AG04450 (cell line): Measurements from ENCODE around the gene CDK2. TPM values are rescaled to one million over a fixed set of nuclear protein-coding genes. Genes with fewer than 3 reads are reported as not detected.

Experiments used
- CTCF ChIA-PET: fragments of 300-600, 350-600 bp; formaldehyde crosslinking; extraction: SDS; loops from one replicate; lab custom pipeline; 2022; ENCODE audit warnings: antibody characterized with exemption, inconsistent platforms; lab: Charles Lee
- POLR2A ChIA-PET: fragments of 350-600 bp; formaldehyde crosslinking; extraction: SDS; loops from one replicate; lab custom pipeline; 2021; ENCODE audit warnings: antibody characterized with exemption, inconsistent platforms; lab: Yijun Ruan, JAX
- DNase-seq: peaks from one replicate; pipeline ENCODE4 v3.0.0-alpha.2; 2011; ENCODE audit warnings: low read depth, low spot score
- H3K27ac ChIP-seq: one replicate; pipeline ENCODE4 v1.5.1; 2012; ENCODE audit warnings: low read depth, low read length, control low read depth
- H3K27me3 ChIP-seq: one replicate; pipeline ENCODE4 v1.6.0; 2012; ENCODE audit warnings: low read length; ENCODE audit not compliant: control insufficient read depth, insufficient read depth
- H3K4me3 ChIP-seq: 2 replicates; pipeline ENCODE4 v1.5.1; 2011; ENCODE audit warnings: mild to moderate bottlenecking, low read depth, low read length, control low read depth
- H3K9me3 ChIP-seq: 2 replicates; pipeline ENCODE4 v1.5.1; 2012; ENCODE audit warnings: low read length; ENCODE audit not compliant: control insufficient read depth, insufficient read depth
- polyA plus RNA-seq: library from polyadenylated mRNA; depleted of rRNA; stranded (reverse); fragments of >200 nt; gene quantifications from 2 replicates; pipeline ENCODE4 v1.2.3, GENCODE V29; 2011
- TF ChIP-seq, protein P1 (sequence below): IDR thresholded peaks from 2 replicates; pipeline ENCODE4 v1.5.1; 2011; ENCODE audit warnings: low read depth, low read length, control low read depth, inconsistent platforms

The CDK2 gene
- polyA plus RNA-seq, 1 experiment, result 30.6 TPM

DNA sequence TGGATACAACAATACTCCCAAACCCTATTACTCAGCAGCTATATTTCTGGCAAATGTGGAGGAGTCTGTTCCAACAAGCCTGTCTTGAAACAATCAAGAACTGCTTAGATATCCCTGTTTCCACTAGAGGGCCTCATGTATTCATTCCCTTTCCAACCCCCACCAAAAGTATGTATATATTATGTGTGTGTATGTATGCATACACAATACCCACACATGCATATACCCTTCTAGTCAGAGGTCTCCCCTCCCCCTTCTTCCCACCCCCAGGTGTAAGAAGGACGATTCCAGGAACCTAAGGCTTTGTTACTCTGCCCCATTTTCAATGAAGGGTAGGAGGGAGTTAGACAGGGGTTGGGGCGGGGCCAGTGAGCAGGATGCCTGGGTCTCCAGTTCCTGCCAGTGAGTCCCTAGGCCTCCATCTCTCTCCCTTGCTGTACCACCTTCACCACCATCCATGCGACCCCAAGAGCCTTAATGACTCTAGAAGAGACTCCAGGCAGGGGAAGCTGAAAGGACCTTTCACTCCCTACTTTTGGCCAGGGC is 35.8 kb upstream of the CDK2 start, which contains the start of gene DGKA:
TSS of gene DGKA (plus strand) at position 392 of the 546 bp plus-strand sequence. CDS start 5,342 bp downstream, outside the sequence.
- peak within 1 kb of the TSS; percentile 85 for H3K27ac ChIP-seq
- CTCF ChIA-PET, result interaction anchor here (0.6 to 2.9 kb wide), 19 partner anchors 9 to 516 kb away, joined by 3 to 33 read pairs (median 4); partner anchors contain the start of genes DNAJC14, ORMDL2, RAB5B and SARNP
- H3K9me3 ChIP-seq, result no peaks in the 10 kb centered on the region; the same call in 1 of the 2 replicates
- H3K27me3 ChIP-seq, result no peaks in the 10 kb centered on the region
- TF ChIP-seq, protein P1, sequence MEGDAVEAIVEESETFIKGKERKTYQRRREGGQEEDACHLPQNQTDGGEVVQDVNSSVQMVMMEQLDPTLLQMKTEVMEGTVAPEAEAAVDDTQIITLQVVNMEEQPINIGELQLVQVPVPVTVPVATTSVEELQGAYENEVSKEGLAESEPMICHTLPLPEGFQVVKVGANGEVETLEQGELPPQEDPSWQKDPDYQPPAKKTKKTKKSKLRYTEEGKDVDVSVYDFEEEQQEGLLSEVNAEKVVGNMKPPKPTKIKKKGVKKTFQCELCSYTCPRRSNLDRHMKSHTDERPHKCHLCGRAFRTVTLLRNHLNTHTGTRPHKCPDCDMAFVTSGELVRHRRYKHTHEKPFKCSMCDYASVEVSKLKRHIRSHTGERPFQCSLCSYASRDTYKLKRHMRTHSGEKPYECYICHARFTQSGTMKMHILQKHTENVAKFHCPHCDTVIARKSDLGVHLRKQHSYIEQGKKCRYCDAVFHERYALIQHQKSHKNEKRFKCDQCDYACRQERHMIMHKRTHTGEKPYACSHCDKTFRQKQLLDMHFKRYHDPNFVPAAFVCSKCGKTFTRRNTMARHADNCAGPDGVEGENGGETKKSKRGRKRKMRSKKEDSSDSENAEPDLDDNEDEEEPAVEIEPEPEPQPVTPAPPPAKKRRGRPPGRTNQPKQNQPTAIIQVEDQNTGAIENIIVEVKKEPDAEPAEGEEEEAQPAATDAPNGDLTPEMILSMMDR, result peak; percentile 72
- DNase-seq, result peak; percentile 60
- H3K4me3 ChIP-seq, result peak within 1 kb of the TSS; percentile 89
- POLR2A ChIA-PET, result interaction anchor here (0.6 to 1.4 kb wide), 6 partner anchors 43 to 187 kb away, joined by 3 to 7 read pairs (median 4); partner anchors contain the start of genes DNAJC14, ORMDL2, RAB5B and SARNP

DNA sequence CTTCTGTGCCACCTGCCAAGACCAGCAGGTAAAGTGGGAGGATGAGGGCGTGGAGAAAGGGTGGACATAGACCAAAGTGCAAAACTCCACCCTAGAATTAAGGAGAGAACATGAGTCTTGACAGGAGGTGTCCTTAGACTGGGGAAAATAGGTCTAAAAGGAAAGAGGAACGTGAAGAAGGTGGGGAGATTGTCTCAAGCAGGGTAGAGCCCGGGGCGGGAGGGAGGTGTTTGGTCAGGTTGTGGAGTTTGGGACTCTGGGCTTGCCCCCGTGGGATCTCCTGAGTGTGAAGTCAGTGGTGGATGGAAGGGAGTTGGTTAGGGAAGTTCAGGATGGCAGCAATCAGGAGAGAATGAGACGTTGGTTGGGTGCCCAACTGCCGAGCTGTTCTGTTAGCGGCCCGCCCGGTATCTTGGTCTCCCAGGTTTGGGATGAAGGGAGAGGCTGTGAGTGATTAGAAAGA is 35.3 kb upstream of the CDK2 start:
- POLR2A ChIA-PET, result interaction anchor here (1.0 to 1.4 kb wide), 2 partner anchors 64 to 102 kb away, joined by 4 read pairs; partner anchors contain the start of gene DNAJC14
- no peak for DNase-seq
- TF ChIP-seq, protein P1, result no peak
- no peaks in the 10 kb centered on the region; the same call in 1 of the 2 replicates for H3K9me3 ChIP-seq
- CTCF ChIA-PET, result interaction anchor here (1.0 to 2.9 kb wide), 3 partner anchors 9 to 192 kb away, joined by 4 to 33 read pairs (median 19); no protein-coding TSS in a partner anchor
- H3K4me3 ChIP-seq, result peak overlapping the region; percentile 89
- H3K27me3 ChIP-seq, result no peaks in the 10 kb centered on the region
- peak overlapping the region; percentile 85 for H3K27ac ChIP-seq

DNA sequence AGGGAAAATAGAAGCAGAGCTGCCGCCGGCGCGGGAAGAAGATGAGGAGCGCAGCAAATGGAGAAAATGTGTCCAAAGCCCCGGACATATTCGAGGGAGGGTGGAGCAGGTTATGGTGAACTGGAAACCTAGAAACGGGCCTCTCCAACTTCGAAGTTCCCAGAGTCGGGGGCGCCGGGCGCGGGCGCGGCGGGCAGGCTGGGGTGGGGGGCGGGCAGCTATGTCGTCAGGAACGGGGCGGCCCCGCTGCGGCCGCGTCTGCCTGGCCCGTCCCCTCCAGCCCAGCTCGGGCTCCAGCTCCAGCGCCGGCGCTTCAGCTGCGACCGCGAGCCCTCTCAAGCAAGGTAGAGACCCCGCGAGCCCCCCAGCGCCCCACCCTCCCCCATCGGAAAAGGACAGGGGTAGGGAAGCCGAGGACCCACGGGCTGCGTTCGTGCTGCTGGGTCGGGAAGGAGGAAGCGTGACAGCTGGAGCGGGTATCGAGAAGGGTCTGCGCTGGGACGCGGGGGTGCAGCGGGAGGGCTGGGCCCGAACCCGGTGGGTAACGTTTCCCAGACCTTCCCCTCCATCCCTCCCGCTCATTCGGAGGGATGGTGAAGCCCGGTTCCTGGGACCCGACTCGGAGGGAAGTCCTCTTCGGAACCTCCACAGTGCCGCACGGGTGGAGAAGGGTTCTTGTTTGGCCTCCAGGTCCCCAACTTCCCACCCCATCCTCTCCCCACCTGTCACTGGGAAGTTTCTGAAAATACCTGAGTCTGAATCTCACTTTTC is 34.7 kb upstream of the CDK2 start:
- H3K27ac ChIP-seq, result peak overlapping the region; percentile 85

DNA sequence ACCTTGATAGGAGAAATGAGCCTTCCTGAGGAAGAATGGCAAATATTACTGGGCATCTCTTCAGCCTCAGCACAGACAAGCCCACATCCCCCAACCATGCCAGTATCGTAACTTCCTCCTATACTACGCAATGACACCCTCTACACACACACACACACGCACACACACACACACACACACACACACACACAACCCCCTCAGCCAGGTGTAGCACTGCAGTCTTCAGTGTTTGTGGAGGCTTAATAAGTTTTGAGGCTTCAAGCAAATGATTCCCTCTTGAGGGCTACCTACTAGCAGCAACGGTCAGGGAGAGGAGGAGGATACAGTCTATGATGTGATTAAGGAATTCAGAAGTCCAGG is 34.1 kb upstream of the CDK2 start:
- CTCF ChIA-PET, result interaction anchor here (0.5 to 2.2 kb wide), 5 partner anchors 23 to 250 kb away, joined by 3 to 16 read pairs (median 4); no protein-coding TSS in a partner anchor
- DNase-seq, result no peak
- POLR2A ChIA-PET, result interaction anchor here (1.0 kb wide), 1 partner anchor 63 kb away, joined by 4 read pairs; no protein-coding TSS in a partner anchor
- peak overlapping the region; percentile 47 for H3K27ac ChIP-seq
- H3K27me3 ChIP-seq, result no peaks in the 10 kb centered on the region
- H3K4me3 ChIP-seq, result peak overlapping the region; percentile 89
- H3K9me3 ChIP-seq, result no peaks in the 10 kb centered on the region; the same call in 1 of the 2 replicates
- TF ChIP-seq, protein P1, result no peak

More for the DNA sequence above, 34.7 kb upstream of the CDK2 start:
- H3K4me3 ChIP-seq, result peak overlapping the region; percentile 89
- ChIA-PET POLR2A (interaction anchor here (1.0 to 1.4 kb wide), 2 partner anchors 64 to 103 kb away, joined by 4 read pairs; partner anchors contain the start of gene DNAJC14), CTCF (interaction anchor here (0.5 to 2.9 kb wide), 6 partner anchors 8 to 249 kb away, joined by 3 to 33 read pairs (median 4); no protein-coding TSS in a partner anchor)
- no peaks in the 10 kb centered on the region; the same call in 1 of the 2 replicates for H3K9me3 ChIP-seq
- DNase-seq, result no peak
- H3K27me3 ChIP-seq, result no peaks in the 10 kb centered on the region
- TF ChIP-seq, protein P1, result no peak
